ENCODE data around the gene GORAB. TPM values are rescaled to one million over a fixed set of nuclear protein-coding genes. Genes with fewer than 3 reads are reported as not detected.

The GORAB gene, protein sequence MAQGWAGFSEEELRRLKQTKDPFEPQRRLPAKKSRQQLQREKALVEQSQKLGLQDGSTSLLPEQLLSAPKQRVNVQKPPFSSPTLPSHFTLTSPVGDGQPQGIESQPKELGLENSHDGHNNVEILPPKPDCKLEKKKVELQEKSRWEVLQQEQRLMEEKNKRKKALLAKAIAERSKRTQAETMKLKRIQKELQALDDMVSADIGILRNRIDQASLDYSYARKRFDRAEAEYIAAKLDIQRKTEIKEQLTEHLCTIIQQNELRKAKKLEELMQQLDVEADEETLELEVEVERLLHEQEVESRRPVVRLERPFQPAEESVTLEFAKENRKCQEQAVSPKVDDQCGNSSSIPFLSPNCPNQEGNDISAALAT
- total RNA-seq, result 10 to 100 TPM; 19.7 to 52.8 (median 28.7) TPM

DNA sequence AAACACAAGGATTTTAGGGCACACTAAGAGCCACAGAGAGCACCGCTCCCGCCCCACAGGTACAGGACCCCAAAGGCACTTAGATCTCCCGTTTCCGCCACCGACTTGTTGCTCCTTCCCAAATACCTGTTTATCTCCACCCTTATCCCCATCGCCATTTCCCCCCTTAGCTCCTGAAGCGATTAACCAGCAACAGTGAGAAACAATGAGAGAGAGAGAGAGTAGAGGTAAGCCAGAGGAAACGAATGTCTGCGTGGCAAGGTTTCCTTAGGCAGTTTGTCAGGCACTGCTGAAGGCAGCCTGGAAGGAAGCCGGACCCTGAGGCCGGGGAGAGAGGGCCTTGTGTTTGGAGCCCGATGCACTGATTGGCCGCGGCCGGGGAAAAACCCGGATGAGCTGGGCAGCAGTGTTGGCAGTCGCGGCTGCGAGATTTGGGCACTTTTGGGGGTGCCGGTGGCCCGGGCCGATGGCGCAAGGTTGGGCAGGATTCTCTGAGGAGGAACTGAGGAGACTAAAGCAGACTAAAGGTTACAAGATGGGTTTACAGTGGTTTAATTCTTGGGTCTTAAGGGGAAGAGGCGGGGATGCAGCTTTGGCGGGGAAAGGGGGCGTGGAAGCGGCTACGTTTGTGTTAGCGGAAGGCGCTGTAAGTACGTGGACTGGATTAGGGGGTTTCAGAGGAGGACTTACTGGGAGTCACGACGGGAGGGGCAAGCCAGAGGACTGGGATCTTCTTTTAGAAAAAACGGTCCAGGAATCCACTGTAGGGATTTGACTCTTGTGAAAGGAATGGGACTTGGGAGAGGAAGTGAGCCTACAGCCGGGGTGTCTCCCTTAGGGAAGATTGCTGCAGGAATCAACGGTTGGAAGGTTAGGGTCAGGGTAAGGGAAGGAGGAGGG, at the start of gene GORAB:
Gene GORAB (plus strand): TSS at position 409 of the 900 bp plus-strand sequence. CDS start 58 bp downstream, at position 467.
- Histone ChIP-seq H3K27ac (peak within 1 kb of the TSS; percentile 80 to 84 (median 81)), H3K4me3 (peak within 1 kb of the TSS; percentile 50 to 77 (median 72)), H3K27me3 (no peaks in the 10 kb centered on the region), H3K9me3 (no peaks in the 10 kb centered on the region), H3K36me3 (no peaks in the 10 kb centered on the region), H3K4me1 (peaks cover 0 to 11% (median 4%) of the 10 kb centered on the region in 4 donors)
- peak; percentile 89 to 95 (median 91) for DNase-seq
- peak; percentile 46 to 74 for TF ChIP-seq POLR2A (IDR thresholded peaks at IDR 0.05)
- TF ChIP-seq, protein P1, sequence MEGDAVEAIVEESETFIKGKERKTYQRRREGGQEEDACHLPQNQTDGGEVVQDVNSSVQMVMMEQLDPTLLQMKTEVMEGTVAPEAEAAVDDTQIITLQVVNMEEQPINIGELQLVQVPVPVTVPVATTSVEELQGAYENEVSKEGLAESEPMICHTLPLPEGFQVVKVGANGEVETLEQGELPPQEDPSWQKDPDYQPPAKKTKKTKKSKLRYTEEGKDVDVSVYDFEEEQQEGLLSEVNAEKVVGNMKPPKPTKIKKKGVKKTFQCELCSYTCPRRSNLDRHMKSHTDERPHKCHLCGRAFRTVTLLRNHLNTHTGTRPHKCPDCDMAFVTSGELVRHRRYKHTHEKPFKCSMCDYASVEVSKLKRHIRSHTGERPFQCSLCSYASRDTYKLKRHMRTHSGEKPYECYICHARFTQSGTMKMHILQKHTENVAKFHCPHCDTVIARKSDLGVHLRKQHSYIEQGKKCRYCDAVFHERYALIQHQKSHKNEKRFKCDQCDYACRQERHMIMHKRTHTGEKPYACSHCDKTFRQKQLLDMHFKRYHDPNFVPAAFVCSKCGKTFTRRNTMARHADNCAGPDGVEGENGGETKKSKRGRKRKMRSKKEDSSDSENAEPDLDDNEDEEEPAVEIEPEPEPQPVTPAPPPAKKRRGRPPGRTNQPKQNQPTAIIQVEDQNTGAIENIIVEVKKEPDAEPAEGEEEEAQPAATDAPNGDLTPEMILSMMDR (IDR thresholded peaks at IDR 0.05), result no peak

DNA sequence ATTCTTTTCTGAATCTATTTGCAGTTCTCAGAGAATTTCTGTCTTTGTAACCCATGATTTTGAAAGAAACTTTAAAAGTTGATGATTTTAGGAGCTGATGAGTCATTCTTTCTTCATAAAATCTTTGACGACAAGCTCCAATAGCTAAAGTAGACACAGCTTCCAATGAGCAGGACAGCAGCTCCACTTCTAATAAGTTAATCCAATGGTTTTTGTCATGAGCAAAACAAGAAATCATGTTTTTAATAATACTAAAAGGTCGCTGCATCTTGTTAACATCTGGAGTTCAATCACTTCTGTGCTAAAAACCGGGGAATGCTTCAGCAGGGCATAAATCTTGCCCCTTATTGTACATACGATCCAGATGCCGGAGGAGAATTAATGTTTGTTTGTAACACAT, 48.9 kb upstream of the GORAB start:
- Histone ChIP-seq H3K36me3 (no peaks in the 10 kb centered on the region), H3K4me1 (no peaks in the 10 kb centered on the region), H3K4me3 (no peak overlapping the region), H3K27me3 (no peaks in the 10 kb centered on the region), H3K27ac (no peak overlapping the region), H3K9me3 (no peaks in the 10 kb centered on the region)
- TF ChIP-seq, protein P1 (IDR thresholded peaks at IDR 0.05), result no peak
- no peak for DNase-seq

GRCh38 chr1:170487503-170487902, 44.5 kb upstream of the GORAB start:
- no peak overlapping the region for H3K4me3 ChIP-seq
- TF ChIP-seq, protein P1 (IDR thresholded peaks at IDR 0.05), result no peak
- TF ChIP-seq POLR2A (IDR thresholded peaks at IDR 0.05), result no peak
- no peaks in the 10 kb centered on the region for H3K4me1 ChIP-seq
- no peak overlapping the region for H3K27ac ChIP-seq
- H3K36me3 ChIP-seq, result no peaks in the 10 kb centered on the region
- no peaks in the 10 kb centered on the region for H3K27me3 ChIP-seq
- DNase-seq, result no peak
- no peaks in the 10 kb centered on the region for H3K9me3 ChIP-seq

DNA sequence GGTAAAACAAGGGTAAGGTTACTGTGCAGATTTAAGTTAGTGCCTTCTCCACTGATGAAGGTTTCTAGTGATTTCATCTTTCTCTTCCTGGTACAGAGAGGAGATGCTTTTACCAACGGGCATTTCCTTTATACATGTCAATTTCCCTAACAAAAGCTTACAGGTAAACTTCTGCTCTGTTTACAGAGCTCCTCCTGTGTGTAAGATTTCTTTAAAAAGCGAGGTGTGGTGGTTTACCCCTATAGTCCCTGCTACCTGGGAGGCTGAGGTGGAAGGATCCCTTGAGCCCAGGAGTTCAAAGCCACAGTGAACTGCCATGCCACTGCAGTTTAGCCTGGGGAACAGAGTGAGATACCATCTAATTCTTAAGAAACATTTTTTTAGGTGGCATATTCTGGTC, 40.7 kb upstream of the GORAB start:
- no peak for DNase-seq
- peaks cover 0 to 7% (median 0%) of the 10 kb centered on the region in 4 donors for H3K4me1 ChIP-seq
- H3K4me3 ChIP-seq, result no peak overlapping the region
- H3K9me3 ChIP-seq, result no peaks in the 10 kb centered on the region
- TF ChIP-seq, protein P1 (IDR thresholded peaks at IDR 0.05), result no peak
- no peak for TF ChIP-seq POLR2A (IDR thresholded peaks at IDR 0.05)
- H3K27me3 ChIP-seq, result no peaks in the 10 kb centered on the region
- H3K27ac ChIP-seq, result no peak overlapping the region
- H3K36me3 ChIP-seq, result no peaks in the 10 kb centered on the region

GRCh38 chr1:170494369-170494768, 37.6 kb upstream of the GORAB start:
- Histone ChIP-seq H3K9me3 (no peaks in the 10 kb centered on the region), H3K4me1 (peaks cover 0 to 7% (median 0%) of the 10 kb centered on the region in 4 donors), H3K27me3 (no peaks in the 10 kb centered on the region), H3K4me3 (no peak overlapping the region), H3K27ac (no peak overlapping the region), H3K36me3 (no peaks in the 10 kb centered on the region)
- TF ChIP-seq, protein P1 (IDR thresholded peaks at IDR 0.05), result no peak
- TF ChIP-seq POLR2A (IDR thresholded peaks at IDR 0.05), result no peak
- no peak for DNase-seq
